Cardiac fibroblast (primary cell): Measurements from ENCODE around the gene YPEL3.
A peak's percentile ranks its signal among the peaks of the same experiment; 100 is the strongest.
"Not testable (repeated sequence)": the region's sequence is repeated elsewhere in the genome, so short reads cannot be mapped to it uniquely, and the experiment has no call there.

Experiments used
- DNase-seq, 2 donors: peaks; one replicate each; pipeline versions ENCODE4 v3.0.0 to v3.0.0-alpha.2; 2010; ENCODE audit warnings: low read depth in 2 of 2
- H3K4me3 ChIP-seq, 2 donors: replicated peaks in 1 of 2; 1 replicate in 1 of 2; 2 replicates in 1 of 2; pipeline ENCODE4 v1.5.1; 2011; ENCODE audit warnings: low read depth in 2 of 2, low read length in 2 of 2, mild to moderate bottlenecking in 2 of 2, moderate library complexity in 1 of 2
- CTCF ChIP-seq: IDR thresholded peaks from one replicate; pipeline ENCODE4 v1.5.1; 2011; ENCODE audit warnings: low read depth, mild to moderate bottlenecking, low read length, inconsistent platforms

The YPEL3 gene

GRCh38 chr16:30127993-30128392 lies 32.0 kb upstream of the YPEL3 start:
- H3K4me3 ChIP-seq = no peak overlapping the region
- no peak for TF ChIP-seq CTCF
- DNase-seq = no peak

GRCh38 chr16:30125690-30126089 lies 29.7 kb upstream of the YPEL3 start:
- not testable (repeated sequence) for DNase-seq

GRCh38 chr16:30124985-30125379 lies 29.0 kb upstream of the YPEL3 start:
- no peak overlapping the region for H3K4me3 ChIP-seq
- TF ChIP-seq CTCF = no peak
- DNase-seq = no peak

More at GRCh38 chr16:30125690-30126089, 29.7 kb upstream of the YPEL3 start:
- H3K4me3 ChIP-seq = not testable (repeated sequence)

- peak in 1 of 2 donors; percentile 36 for DNase-seq
- no peak for TF ChIP-seq CTCF
- H3K4me3 ChIP-seq = peak overlapping the region; percentile 87 to 90
These were observed 26.7 kb upstream of the YPEL3 start for GRCh38 chr16:30122604-30123160.

- TF ChIP-seq CTCF = no peak
- H3K4me3 ChIP-seq = peak overlapping the region; percentile 87 to 90
- DNase-seq = peak; percentile 49 to 66
These were observed 25.9 kb upstream of the YPEL3 start for GRCh38 chr16:30121741-30122571.

GRCh38 chr16:30120340-30121105 lies 24.5 kb upstream of the YPEL3 start:
- TF ChIP-seq CTCF = no peak
- no peak overlapping the region for H3K4me3 ChIP-seq
- no peak for DNase-seq

GRCh38 chr16:30119428-30119827 lies 23.4 kb upstream of the YPEL3 start:
- no peak overlapping the region for H3K4me3 ChIP-seq
- DNase-seq = peak; percentile 29 to 43
- no peak for TF ChIP-seq CTCF
